NCI-H2107 (cell line): ENCODE measurements around the gene C3orf70.
"Not testable (repeated sequence)": the region's sequence is repeated elsewhere in the genome, so short reads cannot be mapped to it uniquely, and the experiment has no call there.

ENCODE experiments used
- DNase-seq: peaks from one replicate; lab custom pipeline; 2025; lab: John Stamatoyannopoulos, UW

Gene C3orf70

DNA sequence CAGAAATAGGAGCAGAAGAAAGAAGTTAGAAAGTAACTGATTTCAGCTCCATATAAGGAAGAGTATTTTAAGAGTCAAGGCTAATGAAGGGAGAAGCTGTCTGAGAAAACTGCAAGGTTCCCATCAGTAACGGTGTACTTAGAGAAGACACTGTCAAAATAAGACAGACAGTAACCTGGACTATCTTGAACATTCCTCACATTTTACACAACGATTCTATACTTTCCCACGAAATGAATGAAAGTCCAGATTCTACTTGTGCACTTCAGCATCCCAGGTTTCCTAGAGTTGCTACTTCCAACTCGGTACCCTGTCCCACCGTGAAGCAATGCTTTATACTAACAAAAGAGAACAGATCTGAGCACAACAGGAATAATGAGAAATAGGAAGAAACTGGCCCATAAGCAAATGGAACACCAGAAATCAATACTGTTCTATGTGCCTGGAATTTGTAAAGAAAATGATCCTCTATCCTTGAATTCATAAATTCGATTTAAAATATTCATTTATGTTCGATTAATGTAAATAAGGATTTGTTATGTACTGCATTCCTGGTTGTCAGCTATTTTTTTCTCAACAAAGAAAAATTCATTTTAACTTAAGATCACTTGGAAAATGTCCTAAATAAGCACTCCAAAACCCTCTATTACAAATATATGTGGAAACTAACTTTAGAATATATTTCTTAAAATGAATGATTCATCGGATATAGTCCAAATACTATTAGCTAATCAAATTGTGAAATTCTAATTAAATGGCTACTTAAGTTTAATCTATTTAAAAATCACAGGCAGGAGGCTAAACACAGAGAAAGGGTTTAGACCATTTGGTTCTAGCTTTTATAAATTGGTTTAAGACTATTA is 1.5 kb downstream of the C3orf70 start:
- DNase-seq = no peak

DNA sequence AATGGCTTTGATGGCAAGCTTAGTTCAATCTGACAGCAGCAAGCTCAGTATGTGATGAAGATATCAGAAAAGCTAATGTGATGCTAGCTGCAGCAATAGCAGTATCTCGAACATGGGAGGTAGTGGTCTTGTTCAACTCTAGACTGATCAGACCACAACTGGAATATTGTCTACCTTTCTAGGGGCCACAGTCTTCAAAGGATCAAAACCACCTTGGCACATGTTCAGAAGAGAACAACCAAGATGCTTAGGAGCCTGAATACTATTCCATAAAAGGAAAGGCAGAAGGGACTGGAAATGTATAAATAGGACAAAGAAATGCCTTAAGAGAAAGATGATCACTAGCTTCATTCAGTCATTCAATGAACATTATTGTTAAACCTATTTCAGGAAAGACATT is 2.3 kb downstream of the C3orf70 start:
- no peak for DNase-seq

GRCh38 chr3:185149591-185149990 is 3.3 kb downstream of the C3orf70 start:
- DNase-seq = no peak

GRCh38 chr3:185145511-185145910 is 7.3 kb downstream of the C3orf70 start:
- no peak for DNase-seq

DNA sequence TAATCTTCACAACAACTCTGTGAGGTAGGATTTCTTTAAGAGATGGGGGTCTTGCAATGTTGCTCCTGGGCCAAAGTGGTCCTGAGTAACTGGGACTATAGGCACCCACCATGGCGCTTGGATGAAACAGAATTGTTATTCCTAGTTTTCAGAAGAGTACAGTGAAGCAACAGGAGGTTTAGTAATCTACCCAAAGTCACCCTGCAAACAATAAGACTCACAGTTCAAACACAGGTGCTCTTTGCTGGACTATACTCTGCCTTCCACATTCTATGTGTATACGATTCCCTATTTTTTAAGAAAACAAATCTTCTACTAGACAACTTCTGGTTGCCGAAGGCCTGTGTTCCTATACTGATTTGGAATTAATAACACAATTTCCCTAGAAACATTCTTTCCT is 8.1 kb downstream of the C3orf70 start:
- DNase-seq = no peak

- DNase-seq = no peak
These were observed 15.0 kb downstream of the C3orf70 start for GRCh38 chr3:185137821-185138220.

- no peak for DNase-seq
These were observed 18.4 kb downstream of the C3orf70 start for GRCh38 chr3:185134509-185134908.

- DNase-seq = no peak
These were observed 21.1 kb downstream of the C3orf70 start for GRCh38 chr3:185131602-185132256.

- DNase-seq = no peak
These were observed 23.8 kb downstream of the C3orf70 start for GRCh38 chr3:185129083-185129482.

DNA sequence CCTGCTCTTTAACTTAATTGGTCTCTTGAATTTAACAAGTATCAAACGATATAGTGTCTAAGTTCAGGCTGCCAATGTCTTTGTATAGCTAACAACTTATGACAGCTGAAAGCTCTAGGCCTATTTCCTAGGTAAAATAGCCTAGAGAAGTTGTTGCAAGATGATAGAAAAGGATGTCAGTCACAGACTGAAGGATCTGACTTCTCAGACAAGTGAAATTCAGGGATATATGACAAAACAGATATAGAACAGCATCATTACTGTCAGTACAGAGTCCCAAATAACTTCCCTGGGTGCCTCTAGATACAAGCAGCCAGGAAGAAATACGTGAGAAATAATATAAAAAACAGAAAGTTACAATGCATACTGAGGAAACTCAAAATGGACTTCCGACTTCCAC is 26.7 kb downstream of the C3orf70 start:
- DNase-seq = no peak

- DNase-seq = no peak
These were observed 32.7 kb downstream of the C3orf70 start for GRCh38 chr3:185120126-185120525.

DNA sequence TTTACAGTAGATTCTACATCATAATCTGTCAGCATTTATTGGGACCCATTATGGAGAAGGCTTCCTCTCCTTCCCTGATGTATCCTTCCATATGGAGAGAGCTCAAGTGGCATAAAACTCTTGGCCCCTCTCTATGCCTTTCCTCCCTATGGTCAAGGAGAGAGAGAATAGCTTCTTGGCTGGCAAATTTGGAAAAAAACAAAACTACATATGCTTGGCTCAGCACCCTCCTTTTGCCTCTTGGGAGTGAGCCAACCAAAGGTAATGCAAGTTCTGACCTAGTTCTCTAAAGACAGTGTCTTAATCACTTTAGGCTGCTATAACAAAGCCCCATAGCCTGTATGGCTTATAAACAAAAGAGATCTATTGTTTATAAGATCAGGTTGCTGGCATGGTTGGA is 37.5 kb downstream of the C3orf70 start:
- no peak for DNase-seq

DNA sequence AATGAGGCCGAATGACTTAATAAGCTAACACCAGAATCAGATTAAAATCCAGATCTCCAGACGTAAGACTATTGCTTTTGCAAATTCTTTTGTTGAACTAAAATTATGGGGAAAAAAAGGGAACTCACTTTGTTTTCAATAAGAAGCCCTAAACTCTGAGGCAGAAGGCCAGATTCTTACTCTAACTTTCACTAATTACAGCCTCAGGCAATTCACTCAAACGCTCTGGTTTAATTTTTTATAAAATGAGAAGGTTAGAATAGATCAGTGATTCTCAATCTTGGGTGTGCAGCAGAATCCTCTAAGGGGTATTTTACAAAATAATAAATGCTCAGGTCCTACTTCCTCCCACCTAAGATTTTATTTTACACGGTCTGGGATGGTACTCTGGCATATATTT is 38.1 kb downstream of the C3orf70 start:
- no peak for DNase-seq

DNA sequence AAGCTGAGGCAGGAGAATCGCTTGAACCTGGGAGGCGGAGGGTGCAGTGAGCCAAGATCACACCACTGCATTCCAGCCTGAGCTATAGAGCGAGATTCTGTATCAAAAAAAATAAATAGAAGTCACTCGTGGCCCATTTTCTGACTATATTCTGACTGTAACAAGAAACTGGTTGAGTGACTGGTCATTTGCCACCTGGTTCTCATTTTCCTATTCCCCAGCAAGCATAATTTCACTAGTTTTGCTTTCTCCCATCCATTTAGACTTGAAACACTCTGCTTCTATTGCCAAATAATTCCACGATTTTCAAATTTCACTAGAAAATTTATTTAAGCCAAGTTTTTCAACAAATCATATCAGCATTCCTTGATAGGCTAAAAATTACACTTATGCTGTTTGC is 40.7 kb downstream of the C3orf70 start:
- DNase-seq = no peak

GRCh38 chr3:185109012-185109411 is 43.8 kb downstream of the C3orf70 start:
- DNase-seq = not testable (repeated sequence)

DNA sequence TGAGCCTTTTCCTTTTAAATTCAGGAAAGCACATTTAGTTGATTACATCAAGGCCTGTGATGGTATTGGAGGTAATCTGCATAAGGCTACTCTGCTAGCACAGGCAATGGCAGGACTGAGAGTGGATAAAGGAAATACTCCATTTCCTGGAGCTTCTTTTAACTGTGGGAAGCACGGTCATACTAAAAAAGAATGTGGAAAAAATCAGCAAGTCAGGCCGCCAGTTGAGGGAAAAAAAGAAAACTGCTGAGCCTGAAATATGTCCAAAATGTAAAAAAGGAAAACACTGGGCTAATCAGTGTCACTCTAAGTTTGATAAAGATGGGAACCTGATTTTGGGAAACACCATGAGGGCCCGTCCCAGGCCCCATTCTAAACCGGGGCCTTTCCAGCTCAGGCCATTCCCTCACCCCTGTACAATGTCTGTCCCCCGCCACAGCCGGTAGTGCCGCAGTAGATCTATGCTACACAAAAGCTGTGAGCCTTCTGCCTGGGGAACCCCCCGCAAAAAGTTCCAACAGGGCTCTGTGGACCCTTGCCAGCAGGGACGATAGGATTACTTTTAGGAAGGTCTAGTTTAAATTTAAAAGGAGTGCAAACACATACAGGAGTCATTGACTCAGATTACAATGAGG is 46.5 kb downstream of the C3orf70 start:
- not testable (repeated sequence) for DNase-seq

DNA sequence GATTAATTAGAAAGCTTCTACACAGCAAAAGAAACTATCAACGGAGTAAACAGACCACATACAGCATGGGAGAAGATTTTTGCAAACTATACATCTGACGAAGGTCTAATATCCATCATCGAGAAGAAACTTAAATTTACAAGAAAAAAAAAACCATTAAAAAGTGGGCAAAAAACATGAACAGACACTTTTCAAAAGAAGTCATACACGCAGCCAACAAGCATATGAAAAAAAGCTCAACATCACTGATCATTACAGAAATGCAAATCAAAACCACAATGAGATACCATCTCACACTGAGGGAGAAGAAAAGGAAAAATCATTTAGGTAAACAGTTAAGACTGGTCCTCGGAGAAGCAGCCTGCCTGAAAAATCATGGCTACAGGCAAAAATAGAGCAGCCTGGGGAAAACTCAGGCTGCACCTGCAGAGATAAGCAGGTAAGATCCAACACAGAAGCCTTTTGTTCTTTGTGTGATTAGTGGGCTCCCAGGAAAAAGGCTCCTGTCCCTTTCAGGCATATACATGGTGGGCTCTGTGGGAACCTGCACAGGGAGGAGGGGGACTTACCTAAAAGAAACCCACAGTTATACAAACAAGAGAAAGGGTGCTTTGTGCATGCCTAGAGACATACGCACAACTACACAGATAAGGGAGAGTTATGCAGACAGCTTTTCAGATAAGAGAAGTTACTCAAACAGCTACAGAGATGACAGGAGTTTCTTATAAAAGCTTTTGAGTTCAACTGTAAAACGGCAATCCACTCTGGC is 49.3 kb downstream of the C3orf70 start:
- no peak for DNase-seq

DNA sequence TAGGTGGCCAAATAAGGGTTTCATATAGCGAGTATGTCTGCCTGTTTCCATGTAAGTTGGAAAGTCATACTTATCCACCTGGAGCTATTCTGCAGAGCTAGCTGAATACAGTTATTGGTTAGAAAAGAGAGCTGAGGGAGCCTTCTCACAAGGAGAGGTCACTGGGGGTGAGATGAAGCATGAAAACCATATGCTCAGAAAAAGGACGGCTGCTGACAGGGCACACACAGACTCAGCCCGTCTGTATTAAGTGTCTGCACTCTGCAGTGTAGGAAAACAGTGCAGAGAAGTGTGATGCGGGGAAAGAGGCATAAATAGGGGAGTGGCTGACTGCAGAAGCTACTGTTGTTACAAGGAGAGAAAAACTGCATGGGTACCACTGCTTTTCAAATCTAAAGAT is 58.2 kb downstream of the C3orf70 start:
- no peak for DNase-seq

- DNase-seq = no peak
These were observed 59.7 kb downstream of the C3orf70 start for GRCh38 chr3:185093116-185093515.

DNA sequence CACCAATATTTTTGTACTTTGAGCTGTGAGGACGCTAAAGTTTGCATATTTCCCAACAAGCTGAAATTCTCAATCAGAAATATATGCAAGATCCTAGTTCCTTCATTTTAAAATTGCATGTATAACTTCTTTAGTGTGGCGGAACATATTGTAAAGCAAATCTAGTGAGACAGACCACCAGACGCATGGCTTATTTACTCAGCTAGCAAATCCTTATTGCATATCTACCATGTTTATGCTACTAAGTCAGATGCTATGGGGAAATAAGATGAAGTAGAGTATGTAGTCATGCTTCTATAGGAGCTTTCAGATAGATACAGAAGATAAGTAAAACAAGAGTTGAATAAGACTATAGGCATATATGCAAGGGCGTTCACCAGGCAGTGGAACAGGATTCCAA is 62.0 kb downstream of the C3orf70 start:
- no peak for DNase-seq

DNA sequence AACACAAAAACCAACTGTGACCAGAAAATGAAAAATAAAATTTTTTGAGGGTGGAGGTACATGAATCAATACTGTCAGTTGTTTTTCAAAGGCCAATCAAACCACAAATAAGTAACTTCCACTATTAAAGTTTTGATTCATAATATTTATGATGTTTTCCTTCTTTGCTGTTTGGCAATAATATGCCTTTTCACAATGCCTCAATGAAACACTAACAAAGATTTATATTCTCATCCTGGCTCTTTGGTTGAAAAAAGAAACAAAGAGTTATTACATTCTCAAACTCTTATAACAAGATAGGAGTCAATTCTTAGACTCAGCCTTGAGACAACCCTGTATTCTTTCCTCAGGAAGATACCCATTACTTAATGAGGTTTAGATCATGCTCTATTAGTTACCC is 63.1 kb downstream of the C3orf70 start:
- DNase-seq = no peak

DNA sequence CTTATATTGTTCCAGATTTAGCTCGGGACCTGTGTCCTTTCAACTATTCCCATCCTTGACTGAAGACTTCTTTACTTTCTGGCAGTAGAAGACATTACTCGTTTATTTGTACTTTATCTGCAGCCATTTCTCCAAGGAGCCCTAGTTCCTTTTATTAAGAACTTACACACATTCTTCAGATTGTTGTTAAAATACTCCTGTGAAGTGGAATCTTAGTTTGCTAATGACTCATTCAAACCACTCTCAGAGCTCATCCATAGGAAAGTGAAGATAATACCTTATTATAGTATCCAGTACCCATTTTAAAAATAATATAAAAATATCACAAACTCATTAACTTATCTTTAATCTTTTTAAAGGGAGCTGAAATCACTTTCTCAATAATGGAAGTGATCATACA is 63.5 kb downstream of the C3orf70 start:
- DNase-seq = no peak
